GM19043 (cell line): ENCODE data around the gene KLHL14.

Experiments
- ATAC-seq: cut with Tn5 transposase; IDR thresholded peaks from one replicate; pipeline ENCODE4 v1.9.1; 2021; ENCODE audit warnings: low read depth; ENCODE audit not compliant: unreplicated experiment

KLHL14 gene

GRCh38 chr18:32770666-32771168, 2.1 kb downstream of the KLHL14 start:
- no peak for ATAC-seq

GRCh38 chr18:32770054-32770665, 2.7 kb downstream of the KLHL14 start:
- no peak for ATAC-seq

- ATAC-seq, result no peak
Observed at GRCh38 chr18:32769586-32770053, 3.2 kb downstream of the KLHL14 start.

- no peak for ATAC-seq
Observed at GRCh38 chr18:32769071-32769585, 3.7 kb downstream of the KLHL14 start.

- no peak for ATAC-seq
Observed at GRCh38 chr18:32767400-32767799, 5.4 kb downstream of the KLHL14 start.

GRCh38 chr18:32764611-32765244, 8.1 kb downstream of the KLHL14 start:
- no peak for ATAC-seq

- no peak for ATAC-seq
Observed at GRCh38 chr18:32763293-32763692, 9.5 kb downstream of the KLHL14 start.

- no peak for ATAC-seq
Observed at GRCh38 chr18:32761231-32761630, 11.6 kb downstream of the KLHL14 start.

GRCh38 chr18:32760391-32760790, 12.4 kb downstream of the KLHL14 start:
- peak; percentile 95 for ATAC-seq

- ATAC-seq, result peak; percentile 30
Observed at GRCh38 chr18:32759611-32760167, 13.1 kb downstream of the KLHL14 start.

- no peak for ATAC-seq
Observed at GRCh38 chr18:32754508-32755263, 18.1 kb downstream of the KLHL14 start.

GRCh38 chr18:32753656-32754260, 19.1 kb downstream of the KLHL14 start:
- no peak for ATAC-seq

GRCh38 chr18:32750328-32750727, 22.5 kb downstream of the KLHL14 start:
- ATAC-seq, result no peak

GRCh38 chr18:32749809-32750208, 23.0 kb downstream of the KLHL14 start:
- no peak for ATAC-seq

GRCh38 chr18:32742579-32742978, 30.2 kb downstream of the KLHL14 start:
- ATAC-seq, result no peak

GRCh38 chr18:32735781-32736180, 37.0 kb downstream of the KLHL14 start:
- no peak for ATAC-seq

GRCh38 chr18:32734442-32734841, 38.4 kb downstream of the KLHL14 start:
- no peak for ATAC-seq

- no peak for ATAC-seq
Observed at GRCh38 chr18:32732165-32732564, 40.7 kb downstream of the KLHL14 start.

- peak; percentile 98 for ATAC-seq
Observed at GRCh38 chr18:32730620-32731091, 42.2 kb downstream of the KLHL14 start.

GRCh38 chr18:32730068-32730467, 42.8 kb downstream of the KLHL14 start:
- ATAC-seq, result no peak
